ENCODE measurements around the gene ERP44. TPM values are rescaled to one million over a fixed set of nuclear protein-coding genes. Genes with fewer than 3 reads are reported as not detected.

The ERP44 gene
- polyA plus RNA-seq, 1 donor = 42.5 TPM

GRCh38 chr9:99955606-99956005, 143.2 kb downstream of the ERP44 start:
- Histone ChIP-seq H3K4me1 (ENCODE audit: control insufficient read depth, insufficient read depth, low read length) (no peaks in the 10 kb centered on the region), H3K9me3 (ENCODE audit: control insufficient read depth, low read depth, low read length) (no peaks in the 10 kb centered on the region), H3K27ac (ENCODE audit: low read length) (no peak overlapping the region), H3K36me3 (ENCODE audit: control insufficient read depth, insufficient read depth, low read length) (peaks cover 18% of the 10 kb centered on the region), H3K4me3 (ENCODE audit: low read length) (no peak overlapping the region), H3K27me3 (ENCODE audit: control insufficient read depth, insufficient read depth, low read length) (no peaks in the 10 kb centered on the region)
- DNase-seq = no peak
- 85% methylated on average over 2 of the region's 4 CpGs for WGBS (ENCODE audit: insufficient coverage, low lambda C conversion rate)

GRCh38 chr9:99954819-99955218, 144.0 kb downstream of the ERP44 start:
- H3K9me3 ChIP-seq (ENCODE audit: control insufficient read depth, low read depth, low read length) = no peaks in the 10 kb centered on the region
- WGBS (ENCODE audit: insufficient coverage, low lambda C conversion rate) = no CpG with 5 or more reads among the region's 1 CpG

GRCh38 chr9:99953861-99954507, 144.8 kb downstream of the ERP44 start:
- Histone ChIP-seq H3K4me3 (ENCODE audit: low read length) (no peak overlapping the region), H3K4me1 (ENCODE audit: control insufficient read depth, insufficient read depth, low read length) (no peaks in the 10 kb centered on the region), H3K27ac (ENCODE audit: low read length) (no peak overlapping the region), H3K36me3 (ENCODE audit: control insufficient read depth, insufficient read depth, low read length) (peaks cover 11% of the 10 kb centered on the region), H3K9me3 (ENCODE audit: control insufficient read depth, low read depth, low read length) (no peaks in the 10 kb centered on the region), H3K27me3 (ENCODE audit: control insufficient read depth, insufficient read depth, low read length) (no peaks in the 10 kb centered on the region)
- 88% methylated on average over 2 of the region's 3 CpGs for WGBS (ENCODE audit: insufficient coverage, low lambda C conversion rate)
- no peak for DNase-seq

More at GRCh38 chr9:99954819-99955218, 144.0 kb downstream of the ERP44 start:
- Histone ChIP-seq H3K36me3 (ENCODE audit: control insufficient read depth, insufficient read depth, low read length) (peaks cover 15% of the 10 kb centered on the region), H3K27me3 (ENCODE audit: control insufficient read depth, insufficient read depth, low read length) (no peaks in the 10 kb centered on the region), H3K4me1 (ENCODE audit: control insufficient read depth, insufficient read depth, low read length) (no peaks in the 10 kb centered on the region), H3K4me3 (ENCODE audit: low read length) (no peak overlapping the region), H3K27ac (ENCODE audit: low read length) (no peak overlapping the region)
- no peak for DNase-seq

- no peak for DNase-seq
- H3K4me1 ChIP-seq (ENCODE audit: control insufficient read depth, insufficient read depth, low read length) = no peaks in the 10 kb centered on the region
- peaks cover 4% of the 10 kb centered on the region for H3K36me3 ChIP-seq (ENCODE audit: control insufficient read depth, insufficient read depth, low read length)
- no peak overlapping the region for H3K4me3 ChIP-seq (ENCODE audit: low read length)
- no peak overlapping the region for H3K27ac ChIP-seq (ENCODE audit: low read length)
- H3K27me3 ChIP-seq (ENCODE audit: control insufficient read depth, insufficient read depth, low read length) = no peaks in the 10 kb centered on the region
- no peaks in the 10 kb centered on the region for H3K9me3 ChIP-seq (ENCODE audit: control insufficient read depth, low read depth, low read length)
Observed at GRCh38 chr9:99948896-99949295, 149.9 kb downstream of the ERP44 start.

- no peak overlapping the region for H3K4me3 ChIP-seq (ENCODE audit: low read length)
- H3K9me3 ChIP-seq (ENCODE audit: control insufficient read depth, low read depth, low read length) = no peaks in the 10 kb centered on the region
- H3K36me3 ChIP-seq (ENCODE audit: control insufficient read depth, insufficient read depth, low read length) = peaks cover 4% of the 10 kb centered on the region
- H3K4me1 ChIP-seq (ENCODE audit: control insufficient read depth, insufficient read depth, low read length) = no peaks in the 10 kb centered on the region
- no peak overlapping the region for H3K27ac ChIP-seq (ENCODE audit: low read length)
- 83% methylated on average over 2 of the region's 2 CpGs for WGBS (ENCODE audit: insufficient coverage, low lambda C conversion rate)
- no peaks in the 10 kb centered on the region for H3K27me3 ChIP-seq (ENCODE audit: control insufficient read depth, insufficient read depth, low read length)
- no peak for DNase-seq
Observed at GRCh38 chr9:99948482-99948881, 150.3 kb downstream of the ERP44 start.

DNA sequence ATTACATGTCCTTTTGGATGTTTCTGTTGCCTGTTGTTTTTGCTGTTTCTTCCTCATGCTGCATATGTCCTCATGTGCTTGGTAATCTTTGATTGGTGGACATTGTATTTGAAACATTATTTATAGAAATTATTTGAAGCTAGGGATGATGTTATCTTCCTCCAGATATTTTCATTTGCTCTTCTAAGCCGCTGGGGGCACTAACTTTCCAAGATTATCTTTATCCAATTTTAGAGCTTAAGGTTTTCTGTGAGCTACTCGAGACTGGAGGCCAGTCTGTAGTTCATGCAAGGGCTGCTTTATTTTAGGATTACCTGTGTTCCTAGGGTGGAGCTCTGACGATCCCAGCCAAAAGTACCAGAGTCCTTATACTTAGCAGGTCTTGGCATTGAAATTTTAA, 151.4 kb downstream of the ERP44 start:
- no peak for DNase-seq
- no CpG with 5 or more reads among the region's 3 CpGs for WGBS (ENCODE audit: insufficient coverage, low lambda C conversion rate)
- no peaks in the 10 kb centered on the region for H3K27me3 ChIP-seq (ENCODE audit: control insufficient read depth, insufficient read depth, low read length)

GRCh38 chr9:99936947-99937587, 161.7 kb downstream of the ERP44 start:
- Histone ChIP-seq H3K4me3 (ENCODE audit: low read length) (no peak overlapping the region), H3K27ac (ENCODE audit: low read length) (no peak overlapping the region), H3K27me3 (ENCODE audit: control insufficient read depth, insufficient read depth, low read length) (no peaks in the 10 kb centered on the region), H3K4me1 (ENCODE audit: control insufficient read depth, insufficient read depth, low read length) (no peaks in the 10 kb centered on the region), H3K9me3 (ENCODE audit: control insufficient read depth, low read depth, low read length) (peaks cover 9% of the 10 kb centered on the region), H3K36me3 (ENCODE audit: control insufficient read depth, insufficient read depth, low read length) (peaks cover 4% of the 10 kb centered on the region)
- 100% methylated on average over 4 of the region's 4 CpGs for WGBS (ENCODE audit: insufficient coverage, low lambda C conversion rate)
- no peak for DNase-seq

More for the DNA sequence above, 151.4 kb downstream of the ERP44 start:
- Histone ChIP-seq H3K27ac (ENCODE audit: low read length) (no peak overlapping the region), H3K4me3 (ENCODE audit: low read length) (no peak overlapping the region), H3K4me1 (ENCODE audit: control insufficient read depth, insufficient read depth, low read length) (no peaks in the 10 kb centered on the region), H3K36me3 (ENCODE audit: control insufficient read depth, insufficient read depth, low read length) (peaks cover 4% of the 10 kb centered on the region), H3K9me3 (ENCODE audit: control insufficient read depth, low read depth, low read length) (no peaks in the 10 kb centered on the region)

GRCh38 chr9:99931155-99931840, 167.5 kb downstream of the ERP44 start:
- Histone ChIP-seq H3K36me3 (ENCODE audit: control insufficient read depth, insufficient read depth, low read length) (peaks cover 11% of the 10 kb centered on the region), H3K4me1 (ENCODE audit: control insufficient read depth, insufficient read depth, low read length) (no peaks in the 10 kb centered on the region), H3K27ac (ENCODE audit: low read length) (no peak overlapping the region), H3K4me3 (ENCODE audit: low read length) (no peak overlapping the region), H3K9me3 (ENCODE audit: control insufficient read depth, low read depth, low read length) (peaks cover 4% of the 10 kb centered on the region), H3K27me3 (ENCODE audit: control insufficient read depth, insufficient read depth, low read length) (no peaks in the 10 kb centered on the region)
- WGBS (ENCODE audit: insufficient coverage, low lambda C conversion rate) = 96% methylated on average over 3 of the region's 6 CpGs
- no peak for DNase-seq

DNA sequence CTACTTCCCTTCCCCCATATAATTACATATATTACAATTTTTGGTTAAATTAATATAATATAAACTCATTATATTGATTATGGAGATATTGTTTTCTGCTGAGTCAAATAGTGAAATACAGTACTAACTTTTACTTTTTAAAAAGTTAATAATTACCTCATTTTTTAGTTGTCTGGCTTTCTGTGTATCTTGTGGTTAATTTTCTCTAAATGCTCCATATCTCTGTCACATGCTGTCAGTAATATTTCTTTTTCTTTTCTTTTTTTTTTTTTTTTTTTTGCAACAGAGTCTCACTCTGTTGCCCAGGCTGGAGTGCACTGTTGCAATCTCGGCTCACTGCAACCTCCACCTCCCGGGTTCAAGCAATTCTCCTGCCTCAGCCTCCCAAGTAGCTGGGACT, 169.1 kb downstream of the ERP44 start:
- H3K9me3 ChIP-seq (ENCODE audit: control insufficient read depth, low read depth, low read length) = peaks cover 18% of the 10 kb centered on the region
- no peaks in the 10 kb centered on the region for H3K27me3 ChIP-seq (ENCODE audit: control insufficient read depth, insufficient read depth, low read length)
- WGBS (ENCODE audit: insufficient coverage, low lambda C conversion rate) = no CpG with 5 or more reads among the region's 2 CpGs
- no peak overlapping the region for H3K4me3 ChIP-seq (ENCODE audit: low read length)
- H3K27ac ChIP-seq (ENCODE audit: low read length) = no peak overlapping the region
- H3K36me3 ChIP-seq (ENCODE audit: control insufficient read depth, insufficient read depth, low read length) = peaks cover 11% of the 10 kb centered on the region
- no peak for DNase-seq
- H3K4me1 ChIP-seq (ENCODE audit: control insufficient read depth, insufficient read depth, low read length) = no peaks in the 10 kb centered on the region
